HCT116 (cell line): ENCODE data around the gene PARD6G. TPM values are rescaled to one million over a fixed set of nuclear protein-coding genes. Genes with fewer than 3 reads are reported as not detected.
"Not testable (repeated sequence)": the region's sequence is repeated elsewhere in the genome, so short reads cannot be mapped to it uniquely, and the experiment has no call there.

Source experiments
- ATAC-seq: fragments of 200-7000 bp; cut with Tn5 transposase; 2 replicates; pipeline ENCODE4 v1.9.1; 2020; ENCODE audit warnings: mild to moderate bottlenecking, moderate library complexity
- BruUV-seq: library from RNA; stranded (reverse); fragments of 400-500 nt; replicated peaks from 2 replicates; lab custom pipeline; 2021; lab: Mats Ljungman, UMichigan
- CTCF ChIA-PET: fragments of 300-600 bp; sonication (Branson Sonifier 250); formaldehyde crosslinking; loops from one replicate; lab custom pipeline; 2021; ENCODE audit warnings: antibody characterized with exemption; lab: Charles Lee
- POLR2A ChIA-PET: fragments of 300-600, 350-600 bp; sonication (Branson Sonifier 250); formaldehyde crosslinking; loops from one replicate; lab custom pipeline; 2021; ENCODE audit warnings: antibody characterized with exemption; lab: Charles Lee
- RAD21 ChIA-PET, 2 experiments: fragments of 300-600 bp; sonication (Branson Sonifier 250); formaldehyde crosslinking; loops; one replicate each; lab custom pipeline; 2023; ENCODE audit warnings: low total read pairs in 2 of 2; ENCODE audit not compliant: uncharacterized antibody in 2 of 2, unreplicated experiment in 2 of 2, low non-redundant PET in 1 of 2; lab: Charles Lee
- DNase-seq: peaks from one replicate; pipeline ENCODE4 v3.0.0-alpha.2; 2010; ENCODE audit warnings: low read depth, low spot score
- H2AFZ ChIP-seq: fragments of 200-600 bp; shearing (Covaris generic), sonication (generic); 2 replicates; pipeline ENCODE4 v1.6.1; 2017; ENCODE audit warnings: low read depth, mixed run types, mixed read lengths, antibody characterized with exemption, low read length; ENCODE audit not compliant: poor library complexity, severe bottlenecking
- H3K27ac ChIP-seq: 2 replicates; pipeline ENCODE4 v1.5.1; 2012; ENCODE audit warnings: low read depth, low read length
- H3K27me3 ChIP-seq: fragments of 200-600 bp; sonication (generic); 2 replicates; pipeline ENCODE4 v1.6.1; 2016; ENCODE audit warnings: mixed run types, low read length, mixed read lengths; ENCODE audit not compliant: insufficient read depth
- H3K36me3 ChIP-seq, 2 experiments: fragments of 200-500 bp in 1 of 2; fragments of 200-600 bp in 1 of 2; sonication (Bioruptor generic) in 1 of 2; sonication (generic) in 1 of 2; 2 replicates each; pipeline versions ENCODE4 v1.5.1 to v1.6.1; 2014 to 2016; ENCODE audit warnings: low read length in 2 of 2, inconsistent platforms in 1 of 2, mixed read lengths in 1 of 2, mixed run types in 1 of 2; ENCODE audit not compliant: insufficient read depth in 2 of 2, control insufficient read depth in 1 of 2
- H3K4me1 ChIP-seq, 2 experiments: fragments of 200-600 bp in 1 of 2; sonication (generic) in 1 of 2; 2 replicates each; pipeline versions ENCODE4 v1.5.1 to v1.6.1; 2012 to 2017; ENCODE audit warnings: low read length in 2 of 2, inconsistent platforms in 1 of 2, mild to moderate bottlenecking in 1 of 2, mixed read lengths in 1 of 2, mixed run types in 1 of 2, moderate library complexity in 1 of 2; ENCODE audit not compliant: insufficient read depth in 2 of 2, control insufficient read depth in 1 of 2
- H3K4me2 ChIP-seq: fragments of 200-600 bp; sonication (generic); 2 replicates; pipeline ENCODE4 v1.6.1; 2017; ENCODE audit warnings: mixed run types, low read length, mixed read lengths
- H3K4me3 ChIP-seq, 2 experiments: fragments of 200-600 bp in 1 of 2; sonication (generic) in 1 of 2; replicated peaks in 1 of 2; 2 replicates each; pipeline ENCODE4 v1.5.1; 2011 to 2016; ENCODE audit warnings: low read length in 2 of 2, control low read depth in 1 of 2, low read depth in 1 of 2, mild to moderate bottlenecking in 1 of 2, mixed read lengths in 1 of 2, mixed run types in 1 of 2
- H3K79me2 ChIP-seq: fragments of 200-600 bp; sonication (generic); 2 replicates; pipeline ENCODE4 v1.6.1; 2017; ENCODE audit warnings: mild to moderate bottlenecking, mixed run types, low read length, moderate library complexity, mixed read lengths; ENCODE audit not compliant: insufficient read depth
- H3K9ac ChIP-seq: fragments of 200-600 bp; sonication (generic); 2 replicates; pipeline ENCODE4 v1.6.1; 2016; ENCODE audit warnings: low read length, mixed read lengths
- H3K9me2 ChIP-seq: fragments of 200-600 bp; sonication (generic), shearing (Covaris generic); 2 replicates; pipeline ENCODE4 v1.6.1; 2017; ENCODE audit warnings: mixed run types, mild to moderate bottlenecking, moderate library complexity; ENCODE audit not compliant: insufficient read depth
- H3K9me3 ChIP-seq, 2 experiments: fragments of 200-500 bp in 1 of 2; fragments of 200-600 bp in 1 of 2; sonication (Bioruptor generic) in 1 of 2; sonication (generic) in 1 of 2; 2 replicates each; pipeline ENCODE4 v1.6.1; 2014 to 2017; ENCODE audit warnings: low read length in 2 of 2, mixed read lengths in 2 of 2, inconsistent platforms in 1 of 2, low read depth in 1 of 2, mild to moderate bottlenecking in 1 of 2, mixed run types in 1 of 2, moderate library complexity in 1 of 2; ENCODE audit not compliant: control insufficient read depth in 1 of 2, insufficient read depth in 1 of 2
- H4K20me1 ChIP-seq: fragments of 200-600 bp; sonication (generic), shearing (Covaris generic); 2 replicates; pipeline ENCODE4 v1.6.1; 2017; ENCODE audit warnings: mixed run types, mild to moderate bottlenecking, moderate library complexity; ENCODE audit not compliant: insufficient read depth
- RAD21 ChIP-seq: IDR thresholded peaks from 2 replicates; pipeline ENCODE4 v1.6.1; 2012; ENCODE audit warnings: low read depth, mild to moderate bottlenecking
- intact Hi-C: fragments of 100-400 bp; cut with micrococcal nuclease; formaldehyde crosslinking; loops from 2 replicates; pipeline ENCODE4 v1.10.0; 2022
- total RNA-seq: library from RNA; stranded (reverse); gene quantifications from one replicate; pipeline ENCODE4 v1.2.1, GENCODE V29; 2021; ENCODE audit not compliant: unreplicated experiment
- TF ChIP-seq, protein P1 (sequence below): IDR thresholded peaks from 2 replicates; pipeline ENCODE4 v1.6.1; 2011; ENCODE audit warnings: mild to moderate bottlenecking, low read length, moderate library complexity; ENCODE audit not compliant: insufficient replicate concordance; ENCODE audit errors: extremely low read depth
- TF ChIP-seq, protein P2 (sequence below), 3 experiments: fragments of 200-600 bp in 1 of 3; sonication (generic) in 1 of 3; IDR thresholded peaks in 2 of 3; conservative IDR thresholded peaks in 1 of 3; 2 replicates each; pipeline ENCODE4 v1.5.1; 2012 to 2017; ENCODE audit warnings: low read depth in 2 of 3, low read length in 2 of 3, antibody characterized with exemption in 1 of 3, borderline replicate concordance in 1 of 3, control low read depth in 1 of 3, mild to moderate bottlenecking in 1 of 3, mixed read lengths in 1 of 3, mixed run types in 1 of 3, moderate library complexity in 1 of 3; ENCODE audit not compliant: insufficient read depth in 1 of 3

Gene PARD6G
- total RNA-seq, 1 experiment from 2014 or later, result 12.8 TPM

DNA sequence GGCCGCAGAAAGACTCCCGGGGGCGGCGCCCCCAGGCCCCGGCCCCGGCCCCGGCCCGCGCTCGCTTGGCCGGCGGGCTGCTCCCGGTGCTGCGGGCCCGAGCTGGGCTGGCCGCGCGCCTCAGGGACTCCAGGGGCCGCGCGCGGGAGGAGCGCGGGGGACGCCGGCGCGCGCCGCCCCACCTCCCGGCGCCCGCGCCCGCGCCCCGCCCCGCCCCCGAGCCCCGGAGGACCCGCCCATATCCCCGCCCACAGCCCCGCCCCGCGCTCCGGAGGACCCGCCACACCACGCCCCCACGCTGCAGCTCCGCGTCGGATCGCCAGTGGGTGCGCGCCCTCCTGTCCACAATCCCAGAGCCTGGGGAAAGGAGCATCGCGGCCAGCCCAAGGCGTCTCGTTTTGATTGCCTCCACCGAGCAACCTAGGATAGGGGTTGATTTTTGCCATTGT is at the start of gene PARD6G (continued):
- TF ChIP-seq RAD21, result no peak
- TF ChIP-seq, protein P1, sequence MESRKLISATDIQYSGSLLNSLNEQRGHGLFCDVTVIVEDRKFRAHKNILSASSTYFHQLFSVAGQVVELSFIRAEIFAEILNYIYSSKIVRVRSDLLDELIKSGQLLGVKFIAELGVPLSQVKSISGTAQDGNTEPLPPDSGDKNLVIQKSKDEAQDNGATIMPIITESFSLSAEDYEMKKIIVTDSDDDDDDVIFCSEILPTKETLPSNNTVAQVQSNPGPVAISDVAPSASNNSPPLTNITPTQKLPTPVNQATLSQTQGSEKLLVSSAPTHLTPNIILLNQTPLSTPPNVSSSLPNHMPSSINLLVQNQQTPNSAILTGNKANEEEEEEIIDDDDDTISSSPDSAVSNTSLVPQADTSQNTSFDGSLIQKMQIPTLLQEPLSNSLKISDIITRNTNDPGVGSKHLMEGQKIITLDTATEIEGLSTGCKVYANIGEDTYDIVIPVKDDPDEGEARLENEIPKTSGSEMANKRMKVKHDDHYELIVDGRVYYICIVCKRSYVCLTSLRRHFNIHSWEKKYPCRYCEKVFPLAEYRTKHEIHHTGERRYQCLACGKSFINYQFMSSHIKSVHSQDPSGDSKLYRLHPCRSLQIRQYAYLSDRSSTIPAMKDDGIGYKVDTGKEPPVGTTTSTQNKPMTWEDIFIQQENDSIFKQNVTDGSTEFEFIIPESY, result no peak

DNA sequence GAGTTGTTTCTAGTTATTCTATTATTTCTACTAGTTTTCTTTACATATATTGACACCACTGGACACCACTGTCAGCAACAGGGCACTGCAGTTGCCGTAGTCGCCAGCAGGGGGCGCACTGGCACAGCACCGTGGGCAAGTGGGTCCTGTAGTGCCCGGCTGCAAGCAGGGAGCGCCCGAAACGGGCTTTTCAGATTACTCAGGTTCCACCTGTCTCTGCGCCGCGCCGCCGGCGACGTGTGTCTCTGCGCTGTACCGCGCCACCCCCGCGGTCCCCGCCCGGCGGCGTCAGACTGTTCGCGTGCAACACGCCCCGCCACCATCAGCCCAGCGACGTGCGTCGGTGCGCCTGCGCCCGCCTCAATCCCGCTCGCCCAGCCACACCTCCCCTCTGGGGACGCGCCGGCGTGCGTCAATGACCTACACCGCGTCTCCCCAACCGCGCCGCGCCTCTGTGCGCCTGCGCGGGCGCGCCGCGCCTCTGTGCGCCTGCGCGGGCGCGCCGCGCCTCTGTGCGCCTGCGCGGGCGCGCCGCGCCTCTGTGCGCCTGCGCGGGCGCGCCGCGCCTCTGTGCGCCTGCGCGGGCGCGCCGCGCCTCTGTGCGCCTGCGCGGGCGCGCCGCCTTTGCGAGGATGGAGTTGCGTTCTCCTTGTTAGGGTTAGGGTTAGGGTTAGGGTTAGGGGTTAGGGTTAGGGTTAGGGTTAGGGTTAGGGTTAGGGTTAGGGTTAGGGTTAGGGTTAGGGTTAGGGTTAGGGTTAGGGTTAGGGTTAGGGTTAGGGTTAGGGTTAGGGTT is 15.1 kb upstream of the PARD6G start:
- H3K9me2 ChIP-seq, H4K20me1 ChIP-seq, H3K4me2 ChIP-seq, H3K27ac ChIP-seq, DNase-seq, POLR2A ChIA-PET, H3K36me3 ChIP-seq, H3K9me3 ChIP-seq, H3K79me2 ChIP-seq, RAD21 ChIA-PET, CTCF ChIA-PET, H3K4me1 ChIP-seq, H2AFZ ChIP-seq, H3K27me3 ChIP-seq, BruUV-seq, H3K9ac ChIP-seq, intact Hi-C loops, H3K4me3 ChIP-seq: not testable (repeated sequence)
- ATAC-seq, result peak; percentile 77
- TF ChIP-seq, protein P2, sequence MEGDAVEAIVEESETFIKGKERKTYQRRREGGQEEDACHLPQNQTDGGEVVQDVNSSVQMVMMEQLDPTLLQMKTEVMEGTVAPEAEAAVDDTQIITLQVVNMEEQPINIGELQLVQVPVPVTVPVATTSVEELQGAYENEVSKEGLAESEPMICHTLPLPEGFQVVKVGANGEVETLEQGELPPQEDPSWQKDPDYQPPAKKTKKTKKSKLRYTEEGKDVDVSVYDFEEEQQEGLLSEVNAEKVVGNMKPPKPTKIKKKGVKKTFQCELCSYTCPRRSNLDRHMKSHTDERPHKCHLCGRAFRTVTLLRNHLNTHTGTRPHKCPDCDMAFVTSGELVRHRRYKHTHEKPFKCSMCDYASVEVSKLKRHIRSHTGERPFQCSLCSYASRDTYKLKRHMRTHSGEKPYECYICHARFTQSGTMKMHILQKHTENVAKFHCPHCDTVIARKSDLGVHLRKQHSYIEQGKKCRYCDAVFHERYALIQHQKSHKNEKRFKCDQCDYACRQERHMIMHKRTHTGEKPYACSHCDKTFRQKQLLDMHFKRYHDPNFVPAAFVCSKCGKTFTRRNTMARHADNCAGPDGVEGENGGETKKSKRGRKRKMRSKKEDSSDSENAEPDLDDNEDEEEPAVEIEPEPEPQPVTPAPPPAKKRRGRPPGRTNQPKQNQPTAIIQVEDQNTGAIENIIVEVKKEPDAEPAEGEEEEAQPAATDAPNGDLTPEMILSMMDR (IDR thresholded peaks at IDR 0.05 in 2 of 3, conservative IDR thresholded peaks at IDR 0.05 in 1 of 3; ENCODE audit: borderline replicate concordance in 1 of 3, insufficient read depth in 1 of 3, low read depth in 2 of 3, low read length in 2 of 3), result peak in 2 of 3 experiments; percentile 60 to 69; a peak in 4 of 6 replicates
